Measurements from ENCODE around the gene LRRC2.
"Not testable (repeated sequence)": the region's sequence is repeated elsewhere in the genome, so short reads cannot be mapped to it uniquely, and the experiment has no call there.

The LRRC2 gene

DNA sequence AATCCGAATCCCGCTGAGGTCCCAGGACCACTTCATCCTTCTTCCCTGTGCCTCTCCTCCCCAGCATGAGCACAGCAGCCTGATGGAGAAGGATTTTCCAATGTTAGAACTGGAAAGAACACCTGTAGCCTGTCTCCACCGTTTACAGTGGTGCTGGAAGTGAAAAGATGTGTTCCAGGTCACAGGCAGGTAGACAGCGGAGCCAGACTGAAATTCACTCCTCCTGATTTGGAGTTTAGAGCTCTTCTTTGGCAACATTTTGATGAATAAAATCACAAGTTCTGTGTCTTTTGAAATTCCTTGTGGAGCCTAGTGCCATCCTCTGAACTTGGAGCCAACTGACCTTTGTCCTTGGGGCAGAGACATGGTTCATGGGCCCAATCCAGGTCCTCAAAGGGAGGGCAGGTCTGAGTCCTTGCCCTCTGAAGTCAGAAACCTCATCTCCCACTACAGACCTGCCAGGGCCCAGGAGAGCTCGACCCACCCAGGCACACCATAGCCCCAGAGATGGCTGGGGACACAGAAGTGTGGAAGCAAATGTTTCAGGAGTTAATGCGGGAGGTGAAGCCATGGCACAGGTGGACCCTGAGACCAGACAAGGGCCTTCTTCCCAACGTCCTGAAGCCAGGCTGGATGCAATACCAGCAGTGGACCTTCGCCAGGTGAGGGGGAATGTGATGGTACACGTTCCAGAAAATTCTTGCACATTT is 68.4 kb downstream of the LRRC2 start, which contains the start of gene RTP3:
RTP3 (plus strand) TSS at position 421 of the 710 bp plus-strand sequence; CDS start at position 508, 87 bp downstream.
- WGBS, 2 experiments (ENCODE audit: insufficient coverage in 2 of 2): 80 to 90% methylated on average over 4 to 6 of the region's 9 CpGs
- Histone ChIP-seq H3K27ac (ENCODE audit: low read depth, low read length, severe bottlenecking) (no peak within 1 kb of the TSS), H3K9me3 (ENCODE audit: control insufficient read depth, low read length) (no peaks in the 10 kb centered on the region), H3K36me3 (ENCODE audit: control insufficient read depth, insufficient read depth, low read length) (no peaks in the 10 kb centered on the region), H3K4me1 (ENCODE audit: control insufficient read depth, insufficient read depth, low read length, poor library complexity, severe bottlenecking) (no peaks in the 10 kb centered on the region), H3K4me3 (ENCODE audit: extremely low read depth, insufficient read depth, low read length, poor library complexity, severe bottlenecking) (no peak within 1 kb of the TSS)

DNA sequence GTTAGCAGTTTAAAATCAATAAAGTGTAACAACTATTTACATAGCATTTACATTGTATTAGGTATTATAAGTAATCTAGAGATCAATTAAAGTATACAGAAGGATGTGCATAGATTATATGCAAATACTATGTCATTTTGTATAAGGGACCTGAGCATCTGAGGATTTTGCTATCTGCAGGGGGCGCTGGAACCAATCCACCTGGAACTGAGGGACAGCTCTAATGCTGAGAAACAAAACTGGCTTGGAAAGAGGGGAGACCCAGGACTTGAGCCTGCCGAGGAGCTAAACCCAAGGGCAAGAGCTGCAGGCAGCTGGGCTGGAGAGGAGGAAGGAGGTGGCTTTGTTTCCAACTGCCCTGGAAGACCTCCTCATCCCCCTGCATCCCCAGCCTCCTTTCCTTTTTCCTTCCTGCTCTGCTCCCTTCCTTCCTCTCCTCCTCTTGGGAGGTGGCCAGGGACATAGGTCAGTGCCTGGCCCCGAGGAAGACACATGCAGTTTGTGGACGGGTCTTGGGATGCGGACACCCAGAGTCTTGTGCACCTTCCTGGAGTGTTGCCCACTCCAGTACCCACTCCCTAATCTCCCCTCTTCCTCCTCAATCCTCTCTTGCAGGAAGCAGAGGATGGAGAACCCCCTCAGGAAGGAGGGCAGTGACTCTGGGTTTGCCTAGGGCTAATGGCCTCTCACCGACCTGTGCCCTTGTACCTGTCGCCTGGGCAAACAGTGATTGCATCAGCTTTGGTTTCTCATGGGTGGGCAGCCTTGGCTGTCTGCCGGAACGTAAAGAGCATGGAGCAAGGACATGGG is 69.2 kb downstream of the LRRC2 start:
- no peaks in the 10 kb centered on the region for H3K9me3 ChIP-seq (ENCODE audit: control insufficient read depth, low read length)
- no peaks in the 10 kb centered on the region for H3K36me3 ChIP-seq (ENCODE audit: control insufficient read depth, insufficient read depth, low read length)
- WGBS, 2 experiments (ENCODE audit: insufficient coverage in 2 of 2): 94 to 95% methylated on average over 4 to 5 of the region's 9 CpGs
- no peaks in the 10 kb centered on the region for H3K4me1 ChIP-seq (ENCODE audit: control insufficient read depth, insufficient read depth, low read length, poor library complexity, severe bottlenecking)
- H3K4me3 ChIP-seq (ENCODE audit: extremely low read depth, insufficient read depth, low read length, poor library complexity, severe bottlenecking): no peak overlapping the region
- H3K27ac ChIP-seq (ENCODE audit: low read depth, low read length, severe bottlenecking): no peak overlapping the region

DNA sequence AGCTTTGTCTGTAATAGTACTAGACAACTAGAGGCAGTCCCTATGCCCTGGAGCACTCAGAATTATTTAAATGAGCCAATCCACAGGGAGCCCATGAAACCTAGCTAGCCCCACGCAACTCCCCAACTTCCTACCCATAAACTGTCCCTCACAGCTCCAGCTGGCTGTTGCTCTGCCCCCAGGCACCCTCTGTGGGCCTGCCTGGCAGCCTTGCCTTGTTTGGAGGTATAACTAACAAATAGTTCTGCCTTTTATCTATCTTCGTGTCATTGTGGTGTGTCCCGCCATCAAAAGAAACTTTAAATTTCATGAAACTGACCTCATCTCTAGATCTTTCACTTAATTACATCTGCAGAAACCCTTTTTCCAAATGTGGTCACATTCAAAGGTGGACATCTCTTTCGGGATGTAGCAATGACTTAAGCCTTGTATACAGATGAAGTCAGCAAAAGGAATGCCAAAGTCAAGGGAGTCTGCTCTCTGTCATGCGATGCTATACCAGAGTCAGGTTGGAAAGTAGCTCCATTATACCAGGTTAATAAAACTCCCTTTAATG is 70.1 kb downstream of the LRRC2 start:
- H3K36me3 ChIP-seq (ENCODE audit: control insufficient read depth, insufficient read depth, low read length): no peaks in the 10 kb centered on the region
- no peaks in the 10 kb centered on the region for H3K4me1 ChIP-seq (ENCODE audit: control insufficient read depth, insufficient read depth, low read length, poor library complexity, severe bottlenecking)
- no peaks in the 10 kb centered on the region for H3K9me3 ChIP-seq (ENCODE audit: control insufficient read depth, low read length)
- H3K4me3 ChIP-seq (ENCODE audit: extremely low read depth, insufficient read depth, low read length, poor library complexity, severe bottlenecking): no peak overlapping the region
- H3K27ac ChIP-seq (ENCODE audit: low read depth, low read length, severe bottlenecking): no peak overlapping the region
- 86 to 89% methylated on average over 1 to 4 of the region's 5 CpGs for WGBS, 2 experiments (ENCODE audit: insufficient coverage in 2 of 2)

DNA sequence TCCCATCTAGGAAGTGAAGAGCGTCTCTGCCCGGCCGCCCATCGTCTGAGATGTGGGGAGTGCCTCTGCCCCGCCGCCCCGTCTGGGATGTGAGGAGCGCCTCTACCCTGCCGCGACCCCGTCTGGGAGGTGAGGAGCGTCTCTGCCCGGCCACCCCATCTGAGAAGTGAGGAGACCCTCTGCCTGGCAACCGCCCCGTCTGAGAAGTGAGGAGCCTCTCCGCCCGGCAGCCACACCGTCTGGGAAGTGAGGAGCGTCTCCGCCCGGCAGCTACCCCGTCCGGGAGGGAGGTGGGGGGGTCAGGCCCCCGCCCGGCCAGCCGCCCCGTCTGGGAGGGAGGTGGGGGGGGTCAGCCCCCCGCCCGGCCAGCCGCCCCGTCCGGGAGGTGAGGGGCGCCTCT is 71.6 kb downstream of the LRRC2 start:
- 92 to 95% methylated on average over 5 to 7 of the region's 33 CpGs for WGBS, 2 experiments (ENCODE audit: insufficient coverage in 2 of 2)
- H3K4me1 ChIP-seq (ENCODE audit: control insufficient read depth, insufficient read depth, low read length, poor library complexity, severe bottlenecking); H3K4me3 ChIP-seq (ENCODE audit: extremely low read depth, insufficient read depth, low read length, poor library complexity, severe bottlenecking); H3K9me3 ChIP-seq (ENCODE audit: control insufficient read depth, low read length); H3K27ac ChIP-seq (ENCODE audit: low read depth, low read length, severe bottlenecking); H3K36me3 ChIP-seq (ENCODE audit: control insufficient read depth, insufficient read depth, low read length): not testable (repeated sequence)

DNA sequence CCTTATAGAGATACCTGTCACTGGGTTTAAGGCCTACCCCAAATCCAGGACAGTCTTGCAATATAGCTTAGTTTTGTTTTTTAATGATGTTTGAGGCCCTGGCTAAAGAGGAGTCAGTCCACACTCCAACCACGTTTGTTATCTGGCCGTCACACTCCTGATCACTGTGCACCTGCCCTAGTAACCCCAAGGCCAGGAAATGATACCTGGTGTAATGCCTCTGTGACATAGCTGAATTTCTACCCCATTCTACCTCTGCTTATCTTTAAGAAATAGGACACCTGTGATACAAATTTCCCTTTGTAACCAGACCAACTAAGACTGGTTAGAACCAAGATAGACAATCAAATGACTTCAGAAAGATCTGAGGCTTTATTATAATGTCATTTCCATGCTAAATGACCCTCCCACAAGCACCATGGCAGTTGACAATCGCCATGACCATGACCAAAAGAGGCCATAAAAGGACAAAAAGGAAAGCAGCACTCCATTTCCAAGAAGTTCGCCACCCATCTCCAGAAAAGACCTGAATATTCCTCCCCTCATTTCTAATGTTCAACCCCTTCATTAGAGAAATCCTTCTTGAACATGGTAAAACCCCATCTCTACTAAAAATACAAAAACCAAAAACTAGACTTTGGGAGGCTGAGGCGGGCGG is 73.1 kb downstream of the LRRC2 start:
- WGBS, 2 experiments (ENCODE audit: insufficient coverage in 2 of 2): 93 to 94% methylated on average over 6 of the region's 6 CpGs
- H3K4me3 ChIP-seq (ENCODE audit: extremely low read depth, insufficient read depth, low read length, poor library complexity, severe bottlenecking): no peak overlapping the region
- H3K4me1 ChIP-seq (ENCODE audit: control insufficient read depth, insufficient read depth, low read length, poor library complexity, severe bottlenecking): no peaks in the 10 kb centered on the region
- H3K27ac ChIP-seq (ENCODE audit: low read depth, low read length, severe bottlenecking): no peak overlapping the region
- no peaks in the 10 kb centered on the region for H3K36me3 ChIP-seq (ENCODE audit: control insufficient read depth, insufficient read depth, low read length)
- no peaks in the 10 kb centered on the region for H3K9me3 ChIP-seq (ENCODE audit: control insufficient read depth, low read length)

DNA sequence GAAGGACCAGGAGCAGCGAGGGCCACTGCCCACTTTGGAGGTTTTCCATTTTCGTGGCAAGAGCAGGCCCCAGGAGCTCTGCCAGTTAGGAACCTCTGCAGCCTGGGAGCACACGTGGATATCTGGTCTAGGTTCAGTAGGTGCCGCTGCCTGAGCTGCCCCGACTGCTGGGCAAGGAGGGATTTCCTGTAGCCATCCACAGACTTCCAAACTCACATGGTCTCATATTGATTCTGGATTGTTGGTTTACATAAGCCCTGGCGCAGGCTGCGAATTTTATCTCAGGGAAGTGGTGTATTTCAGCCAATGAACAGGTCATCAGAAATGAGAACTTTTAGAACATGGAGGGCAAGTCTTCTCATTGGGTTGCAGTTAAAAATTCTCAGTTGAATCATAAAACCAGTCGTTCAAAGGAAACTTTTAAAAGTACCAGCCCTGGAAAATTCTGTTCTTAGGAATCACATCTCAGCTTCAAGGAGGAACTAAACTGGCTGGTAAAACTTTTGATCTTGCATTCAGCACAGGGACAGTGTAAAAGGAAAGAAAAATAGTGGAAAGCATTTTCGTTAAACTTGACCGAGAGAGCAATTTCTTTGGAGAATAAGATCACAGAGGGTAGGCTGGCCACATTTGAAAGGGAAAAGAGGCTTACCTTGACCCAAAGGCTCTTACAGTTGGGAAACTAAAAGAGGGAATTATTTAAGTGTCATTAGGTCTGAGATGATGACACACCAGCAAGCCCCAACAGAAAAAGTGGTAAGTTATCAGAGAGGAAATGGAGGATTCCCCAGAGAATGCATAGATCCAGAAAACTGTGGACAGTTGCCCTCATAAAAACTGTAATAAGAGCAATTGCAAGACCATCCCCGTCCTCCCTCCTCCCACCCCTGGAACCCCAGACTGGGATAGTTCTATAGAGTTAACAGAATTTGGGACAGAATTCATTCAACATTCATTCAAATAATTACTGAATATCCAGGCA is 74.7 kb downstream of the LRRC2 start:
- Histone ChIP-seq H3K4me1 (ENCODE audit: control insufficient read depth, insufficient read depth, low read length, poor library complexity, severe bottlenecking) (no peaks in the 10 kb centered on the region), H3K4me3 (ENCODE audit: extremely low read depth, insufficient read depth, low read length, poor library complexity, severe bottlenecking) (no peak overlapping the region), H3K27ac (ENCODE audit: low read depth, low read length, severe bottlenecking) (no peak overlapping the region), H3K9me3 (ENCODE audit: control insufficient read depth, low read length) (no peaks in the 10 kb centered on the region), H3K36me3 (ENCODE audit: control insufficient read depth, insufficient read depth, low read length) (no peaks in the 10 kb centered on the region)
- WGBS, 2 experiments (ENCODE audit: insufficient coverage in 2 of 2): 87 to 95% methylated on average over 8 to 10 of the region's 11 CpGs

DNA sequence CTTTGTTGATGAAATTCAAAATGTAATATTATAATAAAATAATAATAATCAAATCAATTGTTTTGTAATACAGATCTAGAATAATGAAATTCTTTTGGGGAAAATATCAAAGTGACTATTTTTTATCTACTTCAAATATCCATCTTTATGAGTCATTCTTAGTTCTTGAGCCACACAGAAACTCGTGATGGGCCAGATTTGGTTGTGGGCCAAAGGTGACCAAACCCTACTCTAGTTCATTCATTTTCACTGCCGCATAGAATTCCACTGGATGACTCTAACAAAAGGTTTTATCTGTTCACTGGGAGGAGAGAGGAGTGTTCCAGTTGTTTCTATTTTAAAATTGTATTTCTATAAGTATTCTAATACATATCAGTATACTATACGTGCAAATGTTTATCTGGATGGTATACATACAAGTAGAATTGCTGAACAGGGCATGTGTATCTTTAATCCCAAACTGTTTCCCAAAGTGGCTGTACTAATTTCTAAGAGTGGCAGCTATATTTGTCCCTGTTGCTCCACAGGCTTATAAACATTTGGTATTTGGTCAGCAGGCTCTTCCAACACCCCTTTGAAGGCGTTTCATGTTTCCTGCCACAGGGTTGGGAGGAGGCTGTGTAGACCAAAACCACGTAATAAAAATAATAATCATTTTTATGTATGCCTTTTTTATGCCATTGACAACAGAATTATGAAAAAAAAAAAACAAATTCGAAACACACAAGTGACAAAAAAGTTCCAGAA is 75.6 kb downstream of the LRRC2 start:
- no peaks in the 10 kb centered on the region for H3K4me1 ChIP-seq (ENCODE audit: control insufficient read depth, insufficient read depth, low read length, poor library complexity, severe bottlenecking)
- H3K9me3 ChIP-seq (ENCODE audit: control insufficient read depth, low read length): no peaks in the 10 kb centered on the region
- H3K4me3 ChIP-seq (ENCODE audit: extremely low read depth, insufficient read depth, low read length, poor library complexity, severe bottlenecking): no peak overlapping the region
- H3K36me3 ChIP-seq (ENCODE audit: control insufficient read depth, insufficient read depth, low read length): no peaks in the 10 kb centered on the region
- WGBS, 2 experiments (ENCODE audit: insufficient coverage in 2 of 2): 60 to 100% methylated on average over 1 of the region's 6 CpGs
- no peak overlapping the region for H3K27ac ChIP-seq (ENCODE audit: low read depth, low read length, severe bottlenecking)

DNA sequence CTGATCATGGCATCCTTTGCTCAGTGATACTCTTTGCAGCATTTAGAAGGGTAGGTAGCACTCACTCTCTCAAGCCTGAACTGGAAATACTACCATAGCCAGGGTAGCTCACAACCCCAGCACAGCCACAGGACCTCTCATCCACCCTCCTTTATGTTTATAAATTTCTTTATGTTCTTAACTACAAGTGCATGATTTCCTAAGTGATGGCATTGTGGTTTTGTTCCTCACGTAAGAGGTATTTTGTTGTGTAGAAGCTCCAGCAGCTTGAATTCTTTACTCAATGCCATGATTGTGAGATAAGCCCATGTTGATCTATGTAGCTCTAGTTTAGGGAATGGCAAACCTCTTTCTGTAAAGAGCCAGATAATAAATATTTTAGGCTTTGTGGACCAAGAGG is 76.2 kb downstream of the LRRC2 start:
- H3K36me3 ChIP-seq (ENCODE audit: control insufficient read depth, insufficient read depth, low read length): no peaks in the 10 kb centered on the region
- no peak overlapping the region for H3K4me3 ChIP-seq (ENCODE audit: extremely low read depth, insufficient read depth, low read length, poor library complexity, severe bottlenecking)
- H3K4me1 ChIP-seq (ENCODE audit: control insufficient read depth, insufficient read depth, low read length, poor library complexity, severe bottlenecking): no peaks in the 10 kb centered on the region
- WGBS, 2 experiments (ENCODE audit: insufficient coverage in 2 of 2): 100% methylated on average over 1 of the region's 1 CpG; no CpG with 5 or more reads in 1 of the 2 experiments
- H3K27ac ChIP-seq (ENCODE audit: low read depth, low read length, severe bottlenecking): no peak overlapping the region
- no peaks in the 10 kb centered on the region for H3K9me3 ChIP-seq (ENCODE audit: control insufficient read depth, low read length)

DNA sequence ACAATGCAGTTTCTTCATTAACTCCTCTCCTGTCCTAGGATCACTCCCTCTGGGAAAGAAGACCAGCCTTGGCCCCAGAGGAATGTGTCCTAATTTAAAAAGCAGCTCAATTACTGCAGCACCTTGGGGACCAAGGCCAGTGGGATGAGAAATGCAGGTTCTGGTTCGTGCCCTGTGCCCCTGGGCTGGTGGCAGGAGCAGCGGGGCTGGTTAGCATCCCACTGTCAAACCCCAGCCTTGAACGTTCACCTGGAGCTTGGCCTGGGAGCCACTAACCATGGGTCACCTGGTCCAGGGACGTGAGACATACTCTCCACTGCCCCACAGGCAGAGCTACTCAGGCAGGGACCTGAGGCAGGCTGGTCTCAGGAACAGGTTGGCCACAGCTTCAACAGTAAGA is 76.7 kb downstream of the LRRC2 start:
- Histone ChIP-seq H3K27ac (ENCODE audit: low read depth, low read length, severe bottlenecking) (no peak overlapping the region), H3K9me3 (ENCODE audit: control insufficient read depth, low read length) (no peaks in the 10 kb centered on the region), H3K4me1 (ENCODE audit: control insufficient read depth, insufficient read depth, low read length, poor library complexity, severe bottlenecking) (no peaks in the 10 kb centered on the region), H3K4me3 (ENCODE audit: extremely low read depth, insufficient read depth, low read length, poor library complexity, severe bottlenecking) (no peak overlapping the region), H3K36me3 (ENCODE audit: control insufficient read depth, insufficient read depth, low read length) (no peaks in the 10 kb centered on the region)
- WGBS, 2 experiments (ENCODE audit: insufficient coverage in 2 of 2): 75 to 80% methylated on average over 2 to 4 of the region's 4 CpGs
